Calu3 (cell line): ENCODE measurements around the gene CDH2. TPM values are rescaled to one million over a fixed set of nuclear protein-coding genes. Genes with fewer than 3 reads are reported as not detected.

ENCODE experiments used
- BruUV-seq: library from RNA; stranded (reverse); fragments of 400-500 nt; replicated peaks from 2 replicates; lab custom pipeline; 2021; lab: Mats Ljungman, UMichigan
- CTCF ChIA-PET: fragments of 300-600 bp; sonication (Branson Sonifier 250); formaldehyde crosslinking; loops from one replicate; lab custom pipeline; 2022; ENCODE audit warnings: antibody characterized with exemption; lab: Charles Lee
- DNase-seq: peaks from one replicate; pipeline ENCODE4 v3.0.0; 2022
- H3K27ac Mint-ChIP-seq: one replicate; pipeline ENCODE4 v1.8.0; 2022; ENCODE audit warnings: mixed read lengths; ENCODE audit not compliant: unreplicated experiment
- H3K27me3 Mint-ChIP-seq: one replicate; pipeline ENCODE4 v1.8.0; 2022; ENCODE audit warnings: mixed read lengths; ENCODE audit not compliant: unreplicated experiment
- H3K36me3 Mint-ChIP-seq: one replicate; pipeline ENCODE4 v1.8.0; 2022; ENCODE audit warnings: mild to moderate bottlenecking, moderate library complexity, mixed read lengths; ENCODE audit not compliant: insufficient read depth, unreplicated experiment
- H3K4me1 Mint-ChIP-seq: one replicate; pipeline ENCODE4 v1.8.0; 2022; ENCODE audit warnings: mild to moderate bottlenecking, low read depth, mixed read lengths; ENCODE audit not compliant: unreplicated experiment
- H3K4me3 Mint-ChIP-seq: one replicate; pipeline ENCODE4 v1.8.0; 2022; ENCODE audit warnings: mild to moderate bottlenecking, low read depth, moderate library complexity, mixed read lengths; ENCODE audit not compliant: unreplicated experiment
- H3K9me3 Mint-ChIP-seq: one replicate; pipeline ENCODE4 v1.8.0; 2022; ENCODE audit warnings: low read depth, mixed read lengths; ENCODE audit not compliant: unreplicated experiment
- CTCF ChIP-seq: fragments of 200-600 bp; IDR thresholded peaks from one replicate; pipeline ENCODE4 v1.8.0; 2022; ENCODE audit warnings: antibody characterized with exemption; ENCODE audit not compliant: unreplicated experiment
- intact Hi-C: fragments of 100-400 bp; cut with micrococcal nuclease; formaldehyde crosslinking; loops from one replicate; pipeline ENCODE4 v1.10.0; 2022; ENCODE audit not compliant: unreplicated experiment
- total RNA-seq: library from RNA; stranded (reverse); gene quantifications from 2 replicates; pipeline ENCODE4 v1.2.3, GENCODE V29; 2022

The CDH2 gene
- total RNA-seq, 1 experiment from 2014 or later, result 2.3 TPM

- CTCF ChIA-PET, result no interaction called here
- no TSS peak for BruUV-seq
- no peaks in the 10 kb centered on the region for H3K36me3 Mint-ChIP-seq
- no peak for DNase-seq
- no peaks in the 10 kb centered on the region for H3K4me1 Mint-ChIP-seq
- no peaks in the 10 kb centered on the region for H3K27me3 Mint-ChIP-seq
- no peak overlapping the region for H3K4me3 Mint-ChIP-seq
- intact Hi-C loops, result no loop called here
- H3K9me3 Mint-ChIP-seq, result no peaks in the 10 kb centered on the region
- no peak overlapping the region for H3K27ac Mint-ChIP-seq
- no peak for TF ChIP-seq CTCF
Measured at GRCh38 chr18:28152354-28152753, 24.6 kb downstream of the CDH2 start.

GRCh38 chr18:28151434-28151833 is 25.5 kb downstream of the CDH2 start:
- Mint-ChIP-seq H3K36me3 (no peaks in the 10 kb centered on the region), H3K27ac (no peak overlapping the region), H3K4me3 (no peak overlapping the region), H3K4me1 (no peaks in the 10 kb centered on the region), H3K27me3 (no peaks in the 10 kb centered on the region), H3K9me3 (no peaks in the 10 kb centered on the region)
- no TSS peak for BruUV-seq
- intact Hi-C loops, result no loop called here
- no peak for DNase-seq
- TF ChIP-seq CTCF, result no peak
- CTCF ChIA-PET, result no interaction called here

GRCh38 chr18:28150925-28151324 is 26.0 kb downstream of the CDH2 start:
- DNase-seq, result no peak
- Mint-ChIP-seq H3K9me3 (no peaks in the 10 kb centered on the region), H3K4me1 (no peaks in the 10 kb centered on the region), H3K36me3 (no peaks in the 10 kb centered on the region), H3K27ac (no peak overlapping the region), H3K4me3 (no peak overlapping the region), H3K27me3 (no peaks in the 10 kb centered on the region)
- CTCF ChIA-PET, result no interaction called here
- no TSS peak for BruUV-seq
- no peak for TF ChIP-seq CTCF
- intact Hi-C loops, result no loop called here

GRCh38 chr18:28149810-28150420 is 27.0 kb downstream of the CDH2 start:
- Mint-ChIP-seq H3K4me3 (no peak overlapping the region), H3K27ac (no peak overlapping the region), H3K27me3 (no peaks in the 10 kb centered on the region), H3K4me1 (no peaks in the 10 kb centered on the region), H3K9me3 (no peaks in the 10 kb centered on the region), H3K36me3 (no peaks in the 10 kb centered on the region)
- intact Hi-C loops, result no loop called here
- TF ChIP-seq CTCF, result no peak
- BruUV-seq, result no TSS peak
- CTCF ChIA-PET, result no interaction called here
- no peak for DNase-seq
